Muscle of arm (tissue), 12 donors: ENCODE measurements around the gene RNASE8. TPM values are rescaled to one million over a fixed set of nuclear protein-coding genes. Genes with fewer than 3 reads are reported as not detected.

Source experiments
- DNase-seq: peaks from one replicate; pipeline ENCODE4 v3.0.0-alpha.2; 2013
- polyA plus RNA-seq, 12 donors: library from polyadenylated mRNA; unstranded; fragments of 120-200 nt; gene quantifications; one replicate each; pipeline ENCODE4 v1.2.1, GENCODE V29; 2013; ENCODE audit not compliant: insufficient read length in 12 of 12

The RNASE8 gene
- polyA plus RNA-seq, 12 donors: not detected

DNA sequence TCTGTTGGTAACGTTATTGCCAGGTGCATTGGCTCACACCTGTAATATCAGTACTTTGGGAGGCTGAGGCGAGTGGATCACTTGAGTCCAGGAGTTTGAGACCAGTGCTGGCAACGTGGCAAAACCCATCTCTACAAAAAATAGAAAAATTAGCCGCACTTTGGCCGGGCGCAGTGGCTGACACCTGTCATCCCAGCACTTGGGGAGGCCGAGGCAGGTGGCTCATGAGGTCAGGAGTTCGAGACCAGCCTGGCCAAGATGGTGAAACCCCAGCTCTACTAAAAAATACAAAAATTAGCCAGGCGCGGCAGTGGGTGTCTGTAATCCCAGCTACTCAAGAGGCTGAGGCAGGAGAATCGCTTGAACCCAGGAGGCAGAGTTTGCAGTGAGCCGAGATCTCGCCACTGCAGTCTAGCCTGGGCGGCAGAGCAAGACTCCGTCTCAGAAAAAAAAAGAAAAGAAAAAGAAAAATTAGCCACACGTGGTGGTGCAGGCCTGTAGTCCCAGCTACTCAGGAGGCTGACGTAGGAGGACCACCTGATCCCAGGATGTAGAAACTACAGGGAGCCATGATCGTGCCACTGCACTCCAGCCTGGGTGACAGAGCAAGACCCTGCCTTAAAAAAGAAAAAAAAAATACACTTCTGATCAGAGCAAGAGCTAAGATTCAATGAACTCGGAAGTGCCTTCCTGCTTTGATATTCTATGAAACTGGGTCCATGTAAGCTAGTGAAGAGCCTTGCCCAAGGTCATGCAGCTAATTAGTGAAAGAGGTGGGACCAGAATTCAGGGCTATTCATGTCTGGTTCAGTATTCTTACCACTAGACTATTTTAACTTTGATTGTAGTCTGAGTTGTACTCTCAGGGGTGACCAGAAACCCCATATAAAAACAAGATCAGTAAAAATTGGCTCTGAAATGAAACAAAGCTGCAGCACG lies 4.2 kb upstream of the RNASE8 start:
- no peak for DNase-seq

DNA sequence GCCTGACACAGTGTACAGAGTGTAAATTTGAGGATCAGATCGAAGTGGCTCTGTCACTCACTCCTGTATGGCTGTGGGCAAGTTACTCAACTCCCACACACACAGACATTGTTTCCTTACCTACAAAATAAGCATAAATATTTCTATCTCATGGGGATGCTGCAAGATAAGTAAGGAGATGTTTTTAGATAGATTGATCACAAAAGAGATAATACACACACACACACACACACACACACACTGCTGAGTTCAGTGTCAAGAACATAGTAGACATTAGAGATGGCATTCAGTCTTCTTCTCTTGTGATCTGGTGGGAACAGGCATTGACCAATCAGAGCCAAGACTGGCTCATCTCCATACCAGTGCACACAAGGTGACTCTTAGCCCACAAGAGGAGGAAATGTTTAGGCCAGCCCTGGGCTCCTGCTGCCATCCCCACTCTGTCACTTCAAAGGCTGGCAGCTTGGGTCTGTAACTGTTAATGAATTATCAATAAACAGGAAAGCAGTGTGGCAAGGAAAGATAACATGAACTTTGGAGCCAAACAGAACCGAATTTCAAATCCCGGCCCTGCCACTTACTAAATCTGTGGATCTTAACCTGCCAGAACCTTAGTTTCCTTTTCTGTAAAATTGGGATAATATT lies 3.4 kb upstream of the RNASE8 start:
- no peak for DNase-seq

GRCh38 chr14:21054768-21055145 lies 2.9 kb upstream of the RNASE8 start:
- DNase-seq: no peak

- peak; percentile 21 for DNase-seq
Observed at GRCh38 chr14:21055432-21056117, 2.0 kb upstream of the RNASE8 start.

DNA sequence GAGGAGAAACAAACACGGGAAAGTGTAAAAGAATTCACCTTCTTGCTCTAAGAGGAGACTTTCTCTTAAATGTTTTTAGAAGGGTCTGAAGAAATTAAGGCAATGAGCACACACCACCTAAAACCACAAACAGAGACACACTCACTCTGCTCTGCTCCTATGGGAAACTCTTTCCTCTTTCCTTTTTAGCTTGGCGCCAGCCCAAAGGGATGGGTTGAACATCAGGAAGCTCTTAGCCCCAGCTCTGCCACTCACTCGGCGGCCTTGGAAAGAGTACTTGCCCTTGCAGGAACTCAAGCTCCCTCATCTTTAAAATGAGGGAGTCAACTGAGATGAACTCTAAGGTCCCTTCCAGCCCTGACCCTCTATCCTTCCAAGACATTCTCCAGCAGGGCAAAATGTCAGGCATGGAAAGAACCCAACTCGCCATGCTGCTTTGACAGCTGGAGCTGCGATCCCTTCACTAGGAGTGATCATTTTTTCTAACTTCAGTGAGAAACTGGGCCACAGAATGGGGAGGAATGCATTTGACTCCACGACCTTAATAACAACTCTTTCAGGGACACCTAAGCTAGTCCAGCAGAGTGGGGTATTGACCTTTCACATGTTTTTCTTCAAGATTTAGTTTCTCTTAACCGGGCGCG lies 980 bp upstream of the RNASE8 start:
- peak; percentile 21 for DNase-seq

DNA sequence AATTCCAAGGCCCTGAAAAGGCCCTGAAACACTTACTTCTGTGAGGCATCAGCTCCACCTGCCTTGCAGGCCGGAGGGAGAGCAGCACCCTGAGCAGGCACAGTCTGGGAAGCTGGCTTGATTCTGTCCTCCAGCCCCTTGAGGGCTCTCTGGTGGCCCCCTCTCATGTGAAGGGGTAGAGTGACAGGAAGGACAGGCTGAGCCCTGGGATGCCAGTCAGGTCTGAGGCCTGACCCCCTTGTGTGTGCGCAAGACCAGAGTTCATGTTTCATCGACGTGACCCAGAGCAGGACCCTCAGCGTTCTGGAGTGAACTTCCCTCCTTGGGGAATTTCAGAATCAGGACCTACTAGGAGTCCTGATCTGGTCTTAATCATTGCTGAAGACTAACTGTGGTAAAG lies 1.3 kb downstream of the RNASE8 start:
- DNase-seq: no peak

- DNase-seq: no peak
Observed at GRCh38 chr14:21059842-21060613, 2.4 kb downstream of the RNASE8 start.

DNA sequence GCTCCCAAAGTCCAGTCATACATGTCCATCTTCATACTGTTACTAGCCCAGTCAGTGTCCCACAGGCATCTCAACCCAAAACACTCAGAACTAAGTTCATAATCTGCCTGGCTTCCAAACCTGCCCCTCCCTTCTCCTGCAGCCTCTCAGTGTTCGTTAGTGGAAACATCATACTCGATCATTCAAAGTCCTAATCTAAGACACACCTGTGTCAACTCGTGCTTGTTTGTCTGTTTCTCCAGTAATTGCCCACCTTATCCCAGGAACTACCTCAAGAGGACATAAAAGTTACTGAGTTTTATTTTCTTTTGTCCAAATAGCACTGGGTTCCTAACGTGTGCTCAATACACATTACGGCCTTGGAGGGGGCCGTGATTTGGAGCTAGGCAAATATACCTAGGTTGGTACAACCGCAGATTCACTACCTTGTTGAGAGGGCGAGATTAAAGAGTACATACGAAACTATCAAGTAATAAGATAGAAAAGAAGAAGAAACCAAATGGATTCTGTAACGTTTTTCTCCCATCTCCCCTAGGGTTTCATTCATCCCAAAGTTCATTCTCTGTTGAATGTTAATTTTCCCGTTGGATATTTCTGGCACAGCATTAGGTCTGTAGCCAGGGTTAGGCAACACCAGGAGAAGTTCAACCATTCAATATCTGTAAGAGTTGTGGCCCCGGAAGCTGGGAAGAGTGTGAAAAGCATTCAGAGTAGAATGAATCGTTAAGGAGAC lies 3.2 kb downstream of the RNASE8 start:
- no peak for DNase-seq

DNA sequence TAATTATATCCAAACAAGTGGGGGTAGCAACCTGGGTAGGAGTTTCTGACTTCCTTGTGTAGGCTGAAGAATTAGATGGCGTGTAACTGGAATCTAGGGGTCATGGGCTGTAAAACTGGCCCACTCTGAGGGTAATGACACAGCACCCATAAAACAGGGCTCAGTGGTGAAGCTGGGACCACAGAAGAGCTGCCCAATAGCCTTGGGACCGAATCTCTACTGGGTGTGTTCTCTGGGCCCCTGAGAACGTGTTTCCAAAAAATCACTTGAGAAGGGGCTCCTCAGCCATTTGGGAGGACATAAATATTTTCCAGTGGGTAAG lies 3.7 kb downstream of the RNASE8 start:
- no peak for DNase-seq

- DNase-seq: peak; percentile 30
Observed at GRCh38 chr14:21063479-21063878, 5.9 kb downstream of the RNASE8 start.

- no peak for DNase-seq
Observed at GRCh38 chr14:21066882-21067502, 9.4 kb downstream of the RNASE8 start.

GRCh38 chr14:21068521-21069387 lies 11.1 kb downstream of the RNASE8 start:
- DNase-seq: peak; percentile 72

DNA sequence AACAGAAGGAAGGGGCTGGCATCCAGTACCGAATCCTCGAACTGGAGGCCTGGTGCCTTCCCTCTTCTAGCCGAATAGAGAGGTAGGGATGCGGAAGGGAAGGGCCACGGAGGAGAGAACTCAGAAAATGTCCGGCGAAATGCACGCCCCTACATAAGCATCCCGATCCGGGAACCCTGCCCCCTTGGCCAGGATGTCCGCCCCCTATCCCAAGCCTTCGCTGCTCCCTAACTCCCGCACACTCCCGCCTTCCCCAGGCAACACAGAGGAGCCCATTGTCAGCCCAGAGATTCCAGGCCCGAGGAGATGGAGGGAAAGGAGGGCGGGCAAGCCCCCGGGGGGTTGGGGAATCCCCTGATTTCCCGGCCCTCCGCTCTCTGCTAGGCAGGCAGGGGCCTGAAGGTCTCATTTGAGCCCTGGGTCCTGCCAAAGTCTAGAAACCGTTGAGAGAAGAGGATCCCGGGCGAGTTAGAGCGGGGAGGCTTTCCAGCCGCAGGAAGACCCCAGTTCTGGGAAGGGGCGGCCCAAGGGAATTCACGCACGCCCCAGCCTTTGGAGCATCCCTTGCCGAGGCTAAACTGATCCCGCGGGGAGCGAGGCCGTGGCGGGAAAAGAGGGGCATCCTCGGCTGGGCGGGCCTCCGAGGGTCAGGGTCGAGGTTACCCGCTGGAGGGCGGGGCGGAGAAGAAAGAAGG lies 11.9 kb downstream of the RNASE8 start:
- DNase-seq: peak; percentile 81

DNA sequence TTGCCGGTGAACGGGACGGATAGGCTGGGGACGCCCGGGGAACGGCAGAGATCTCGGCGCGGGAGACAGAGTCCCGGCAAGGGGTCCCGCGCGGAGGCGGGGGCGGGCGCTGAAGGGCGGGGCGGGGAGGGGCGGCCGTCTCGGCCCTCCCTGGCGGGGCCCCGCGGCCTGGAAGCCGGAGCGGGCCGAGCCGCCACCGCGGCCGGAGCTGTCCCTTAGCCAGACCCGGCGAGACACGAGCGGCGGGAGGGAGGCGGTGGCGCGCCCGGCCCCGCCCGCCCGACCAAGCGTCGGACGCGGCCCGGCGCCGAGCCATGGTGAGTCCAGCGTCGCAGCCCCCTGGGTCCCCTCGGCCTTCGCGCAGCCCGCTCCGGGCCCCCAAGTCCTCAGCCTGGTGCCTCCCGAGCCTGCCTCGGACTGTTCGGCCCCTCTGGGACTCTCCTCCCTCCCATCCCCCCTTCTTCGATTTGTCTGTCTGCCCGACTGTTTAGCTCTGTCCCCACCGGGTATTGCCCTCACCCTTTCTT lies 12.5 kb downstream of the RNASE8 start, which contains the start of gene ARHGEF40:
Gene ARHGEF40 (plus strand): TSS at position 222 of the 527 bp plus-strand sequence. CDS start 93 bp downstream, at position 315.
- DNase-seq: peak; percentile 66

DNA sequence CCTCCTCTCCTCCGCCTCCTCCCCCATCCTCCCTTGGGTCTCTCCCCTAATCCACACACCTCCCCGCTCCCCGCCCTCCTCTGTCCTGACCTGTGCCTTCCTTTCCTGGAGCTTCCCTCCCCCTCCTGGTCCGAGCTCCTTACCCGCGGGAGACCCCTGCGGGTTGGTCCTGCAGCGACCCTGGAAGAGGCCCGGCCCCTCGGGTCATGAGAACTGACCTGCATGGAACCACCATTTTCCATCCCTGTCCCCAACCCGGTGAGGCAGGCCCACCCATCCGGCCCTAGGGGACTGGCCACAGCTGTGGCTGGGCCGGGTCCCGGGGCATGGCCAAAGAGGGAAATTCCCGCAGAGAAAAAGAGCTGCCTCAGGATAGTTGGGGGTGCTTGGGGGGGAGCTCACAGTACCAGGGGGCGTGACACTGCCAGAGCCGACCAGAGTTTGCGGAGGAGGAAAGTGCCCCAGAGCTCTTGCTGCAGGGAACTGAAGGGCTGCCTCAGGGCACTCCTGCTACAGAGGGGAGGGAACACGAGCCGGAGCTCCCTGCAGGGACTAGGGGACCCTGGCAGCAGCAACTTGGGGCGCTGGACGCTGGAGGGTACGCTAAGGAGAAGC lies 13.1 kb downstream of the RNASE8 start:
- peak; percentile 59 for DNase-seq

DNA sequence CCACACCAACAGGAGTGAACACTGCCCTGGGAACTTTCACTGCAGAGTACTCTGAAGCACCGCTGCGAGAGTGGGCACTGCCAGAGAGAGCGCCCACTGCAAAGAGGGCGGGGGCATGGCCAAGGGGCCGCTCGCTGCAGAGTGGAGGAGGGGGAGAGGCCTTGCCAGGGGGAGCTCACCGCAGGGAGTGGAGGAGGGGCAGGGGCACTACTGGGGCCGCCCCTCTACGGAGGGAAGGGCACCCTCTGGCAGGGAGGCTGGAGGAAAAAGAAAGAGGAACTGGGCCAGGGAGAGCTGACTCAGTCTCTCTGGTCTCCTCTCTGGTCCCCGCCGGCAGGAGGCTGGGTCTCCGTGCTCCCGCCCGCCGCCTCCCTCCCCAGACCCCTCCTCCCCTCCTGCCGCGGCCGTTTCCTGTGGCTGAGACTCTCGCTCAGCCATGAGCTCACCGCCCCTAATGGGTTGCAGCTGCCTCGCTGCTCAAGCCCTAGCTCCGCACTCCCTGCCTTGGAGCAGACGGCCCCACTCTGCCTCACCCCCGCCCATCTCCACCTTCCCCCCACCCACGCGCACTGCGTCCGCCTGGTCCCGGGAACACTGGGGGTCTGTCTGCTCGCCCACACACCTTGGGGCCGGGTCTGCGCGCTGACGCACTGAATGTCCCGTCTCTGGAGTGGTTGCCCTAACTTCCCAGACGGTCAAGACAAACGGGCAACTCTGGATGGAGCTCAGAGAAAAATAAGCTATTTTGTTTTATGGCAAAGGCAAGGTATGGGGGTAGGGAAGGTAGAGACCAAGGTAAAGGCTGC lies 13.8 kb downstream of the RNASE8 start:
- peak; percentile 93 for DNase-seq

DNA sequence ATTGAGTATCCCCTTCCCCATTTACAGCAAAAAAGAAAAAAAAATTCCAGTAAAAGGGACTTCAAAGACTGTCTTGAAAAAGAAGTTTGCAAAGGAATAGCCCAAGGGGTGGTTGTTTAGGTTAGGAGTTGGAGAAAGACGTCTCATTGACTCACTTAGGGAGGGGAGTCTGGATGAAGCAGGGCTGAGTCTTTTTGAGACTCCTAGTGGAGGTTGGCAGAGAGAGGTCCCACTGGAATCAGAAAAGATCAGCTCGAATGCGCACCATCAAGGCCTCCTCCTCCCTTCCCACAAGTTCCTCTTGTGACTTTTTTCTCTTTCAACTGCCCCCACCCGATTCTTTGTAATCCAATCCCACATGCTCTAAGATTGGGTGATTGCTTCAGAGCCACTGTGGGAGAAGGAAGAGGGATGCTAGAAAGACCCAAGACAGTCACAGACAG lies 14.4 kb downstream of the RNASE8 start:
- DNase-seq: peak; percentile 59
